C1 segment of cervical spinal cord (tissue), 14 donors: ENCODE measurements around the gene MAP3K2.

Source experiments
- DNase-seq, 14 donors: peaks; one replicate each; lab custom pipeline; 2025; lab: John Stamatoyannopoulos, UW

The MAP3K2 gene

GRCh38 chr2:127387655-127388422 lies at the start of gene MAP3K2:
Gene MAP3K2, minus strand, starts transcription at chr2:127387975. Its CDS starts 44,846 bp downstream, at chr2:127343129.
- peak; percentile 22 to 95 (median 84) for DNase-seq

GRCh38 chr2:127437056-127437455 lies 49.3 kb upstream of the MAP3K2 start:
- no peak for DNase-seq

GRCh38 chr2:127434515-127434914 lies 46.7 kb upstream of the MAP3K2 start:
- DNase-seq = no peak

- DNase-seq = no peak
These were observed 43.7 kb upstream of the MAP3K2 start for GRCh38 chr2:127431408-127432023.

- no peak for DNase-seq
These were observed 42.2 kb upstream of the MAP3K2 start for GRCh38 chr2:127429844-127430425.

GRCh38 chr2:127429291-127429690 lies 41.5 kb upstream of the MAP3K2 start:
- no peak for DNase-seq

GRCh38 chr2:127428815-127429109 lies 41.0 kb upstream of the MAP3K2 start:
- DNase-seq = no peak

GRCh38 chr2:127428057-127428814 lies 40.5 kb upstream of the MAP3K2 start:
- DNase-seq = no peak

- DNase-seq = no peak
These were observed 39.7 kb upstream of the MAP3K2 start for GRCh38 chr2:127427376-127428056.

GRCh38 chr2:127426501-127427354 lies 39.0 kb upstream of the MAP3K2 start:
- DNase-seq = no peak

GRCh38 chr2:127425540-127426490 lies 38.0 kb upstream of the MAP3K2 start:
- DNase-seq = no peak

GRCh38 chr2:127424598-127425520 lies 37.1 kb upstream of the MAP3K2 start:
- DNase-seq = no peak

GRCh38 chr2:127423880-127424279 lies 36.1 kb upstream of the MAP3K2 start:
- no peak for DNase-seq

GRCh38 chr2:127423478-127423843 lies 35.7 kb upstream of the MAP3K2 start:
- no peak for DNase-seq

- DNase-seq = no peak
These were observed 35.0 kb upstream of the MAP3K2 start for GRCh38 chr2:127422559-127423477.

- no peak for DNase-seq
These were observed 34.2 kb upstream of the MAP3K2 start for GRCh38 chr2:127421871-127422558.
